T-cell (primary cell): Measurements from ENCODE around the gene NRBF2. TPM values are rescaled to one million over a fixed set of nuclear protein-coding genes. Genes with fewer than 3 reads are reported as not detected.

ENCODE experiments used
- ATAC-seq, 4 experiments: fragments of 200-7000 bp in 3 of 4; fragments of 150-1000 bp in 1 of 4; cut with Tn5 transposase; replicated peaks in 1 of 4; 1 replicate in 3 of 4; 2 replicates in 1 of 4; pipeline ENCODE4 v1.10.0; 2021; ENCODE audit warnings: moderate library complexity in 3 of 4, mild to moderate bottlenecking in 2 of 4, moderate number of reproducible peaks in 1 of 4
- CTCF ChIA-PET, 2 donors: fragments of 300-600 bp; sonication (Branson Sonifier 250); formaldehyde crosslinking; loops; one replicate each; lab custom pipeline; 2022; ENCODE audit warnings: antibody characterized with exemption in 2 of 2; lab: Charles Lee
- POLR2A ChIA-PET, 2 donors: fragments of 300-600 bp; sonication (Branson Sonifier 250); formaldehyde crosslinking; loops; one replicate each; lab custom pipeline; 2022; ENCODE audit warnings: antibody characterized with exemption in 2 of 2; lab: Charles Lee
- DNase-seq, 35 experiments: peaks; one replicate each; pipeline versions ENCODE4 v3.0.0 to v3.0.0-alpha.2; 2013 to 2023
- H3K27ac ChIP-seq: one replicate; pipeline ENCODE4 v1.5.1; 2013; ENCODE audit warnings: low read length
- H3K27me3 ChIP-seq, 2 experiments: replicated peaks in 1 of 2; 1 replicate in 1 of 2; 2 replicates in 1 of 2; pipeline versions ENCODE4 v1.6.1 to v1.7.0; 2013; ENCODE audit warnings: low read length in 1 of 2, mixed read lengths in 1 of 2; ENCODE audit not compliant: control insufficient read depth in 2 of 2, insufficient read depth in 2 of 2; ENCODE audit errors: extremely low read depth in 1 of 2
- H3K36me3 ChIP-seq, 2 donors: 1 replicate in 1 of 2; 2 replicates in 1 of 2; pipeline versions ENCODE4 v1.6.1 to v1.7.0; 2013; ENCODE audit warnings: low read length in 1 of 2; ENCODE audit not compliant: control insufficient read depth in 2 of 2, insufficient read depth in 1 of 2; ENCODE audit errors: extremely low read depth in 1 of 2
- H3K4me1 ChIP-seq, 2 experiments: 1 replicate in 1 of 2; 2 replicates in 1 of 2; pipeline versions ENCODE4 v1.6.1 to v1.7.0; 2013; ENCODE audit warnings: low read length in 2 of 2, mixed read lengths in 1 of 2; ENCODE audit not compliant: insufficient read depth in 2 of 2, control insufficient read depth in 1 of 2; ENCODE audit errors: extremely low read depth in 1 of 2
- H3K4me3 ChIP-seq, 2 donors: 1 replicate in 1 of 2; 2 replicates in 1 of 2; pipeline versions ENCODE4 v1.5.1 to v1.7.0; 2013; ENCODE audit warnings: mild to moderate bottlenecking in 2 of 2, low read length in 1 of 2, moderate library complexity in 1 of 2; ENCODE audit not compliant: control insufficient read depth in 1 of 2; ENCODE audit errors: extremely low read depth in 1 of 2
- H3K9me3 ChIP-seq: 2 replicates; pipeline ENCODE4 v1.7.0; 2013
- H3K27ac Mint-ChIP-seq, 2 donors: one replicate each; pipeline ENCODE4 v1.8.0; 2020 to 2021; ENCODE audit warnings: mild to moderate bottlenecking in 2 of 2, mixed read lengths in 2 of 2
- H3K27me3 Mint-ChIP-seq, 2 donors: one replicate each; pipeline ENCODE4 v1.8.0; 2021 to 2022; ENCODE audit warnings: mixed read lengths in 2 of 2
- H3K36me3 Mint-ChIP-seq: one replicate; pipeline ENCODE4 v1.8.0; 2021; ENCODE audit warnings: mixed read lengths
- H3K4me1 Mint-ChIP-seq, 3 donors: one replicate each; pipeline ENCODE4 v1.8.0; 2020 to 2022; ENCODE audit warnings: mixed read lengths in 3 of 3, mild to moderate bottlenecking in 1 of 3
- H3K4me3 Mint-ChIP-seq, 3 donors: one replicate each; pipeline ENCODE4 v1.8.0; 2020 to 2022; ENCODE audit warnings: mild to moderate bottlenecking in 3 of 3, mixed read lengths in 3 of 3, moderate library complexity in 3 of 3
- H3K9me3 Mint-ChIP-seq, 3 donors: one replicate each; pipeline ENCODE4 v1.8.0; 2020 to 2022; ENCODE audit warnings: mixed read lengths in 3 of 3
- WGBS: methylation state at CpG from one replicate; pipeline ENCODE4 v1.1.5; 2013; ENCODE audit warnings: missing lambda C conversion rate; ENCODE audit not compliant: insufficient coverage; 5-methylcytosine and 5-hydroxymethylcytosine counted together
- total RNA-seq, 35 experiments: library from RNA in 6 of 35; stranded (reverse) in 6 of 35; fragments of 120-200 nt in 1 of 35; gene quantifications; one replicate each; pipeline versions ENCODE4 v1.2.1 to v1.2.4 and lab custom pipeline; 2013 to 2026

Gene NRBF2
- total RNA-seq, 5 donors from 2014 or later (not counting 1 experiment from before 2014, with no cell fraction given) = 14.8 to 18.5 (median 17.2) TPM

DNA sequence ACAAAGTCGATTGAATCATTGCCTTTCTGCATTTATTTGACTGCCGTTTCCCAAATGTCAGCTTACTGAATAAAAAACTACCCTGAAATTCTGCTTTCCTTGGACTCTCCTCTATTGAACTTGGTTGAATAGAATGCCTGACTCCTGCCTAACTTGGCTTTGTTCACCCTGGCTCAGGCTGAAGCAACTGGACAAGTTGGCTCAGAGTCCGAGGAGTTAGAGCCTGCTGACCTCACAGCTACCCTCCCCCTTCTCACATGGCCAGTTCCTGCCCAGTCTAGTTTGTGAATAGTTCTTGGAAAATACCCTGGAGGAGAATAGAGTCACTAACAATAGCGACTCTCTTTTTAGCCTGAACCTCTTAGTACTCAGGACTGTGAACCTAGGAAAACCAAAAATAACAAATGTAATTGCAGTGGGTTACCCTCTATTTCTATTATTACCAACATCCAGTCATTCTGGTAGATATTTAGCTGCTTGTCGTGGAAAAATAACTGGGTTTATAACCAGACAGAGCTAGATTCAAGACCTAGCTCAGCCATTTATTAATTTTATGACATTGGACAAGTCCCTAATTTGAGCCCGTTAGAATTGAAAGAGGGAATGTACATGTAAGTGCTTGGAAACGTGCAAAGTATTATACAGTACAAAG, 17.3 kb upstream of the NRBF2 start:
- CTCF ChIA-PET = interaction anchor here in 1 of 2 donors (1.2 kb wide), 1 partner anchor 42 kb away, joined by 4 read pairs; no protein-coding TSS in a partner anchor

DNA sequence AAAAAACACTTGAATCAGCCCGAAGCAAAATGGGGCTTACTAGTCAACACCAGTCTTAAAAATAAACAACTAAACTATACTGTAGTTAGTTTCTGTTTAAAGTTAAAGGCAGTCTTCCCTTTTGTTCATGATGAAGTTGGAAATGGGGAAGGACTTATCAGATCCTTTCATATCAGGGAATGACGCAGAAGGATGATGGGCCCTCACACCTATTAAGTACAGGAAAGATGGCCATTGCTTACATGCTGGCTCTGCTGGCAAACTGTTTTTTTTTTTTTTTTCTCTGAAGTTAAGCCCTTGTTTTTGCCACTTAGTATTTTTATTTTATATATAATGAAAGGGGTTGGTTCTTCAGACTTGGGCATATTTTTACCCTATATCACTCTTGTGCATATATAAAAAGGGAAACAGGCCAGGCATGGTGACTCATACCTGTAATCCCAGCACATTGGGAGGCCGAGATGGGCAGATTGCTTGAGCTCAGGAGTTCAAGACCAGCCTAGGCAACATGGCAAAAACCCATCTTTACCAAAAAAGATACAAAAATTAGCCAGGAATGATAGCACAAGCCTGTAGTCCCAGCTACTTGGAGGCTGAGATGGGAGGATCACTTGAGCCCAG, 16.6 kb upstream of the NRBF2 start:
- ATAC-seq = no peak
- no peak overlapping the region for H3K27ac ChIP-seq
- no peaks in the 10 kb centered on the region for H3K9me3 ChIP-seq
- CTCF ChIA-PET = interaction anchor here in 1 of 2 donors (1.2 kb wide), 1 partner anchor 41 kb away, joined by 4 read pairs; no protein-coding TSS in a partner anchor
- Mint-ChIP-seq H3K36me3 (no peaks in the 10 kb centered on the region), H3K27ac (no peak overlapping the region), H3K27me3 (peaks cover 0 to 5% of the 10 kb centered on the region in 2 donors), H3K9me3 (no peaks in the 10 kb centered on the region), H3K4me3 (no peak overlapping the region), H3K4me1 (no peaks in the 10 kb centered on the region)
- POLR2A ChIA-PET = no interaction called here
- WGBS = no CpG with 5 or more reads among the region's 3 CpGs
- no peaks in the 10 kb centered on the region for H3K27me3 ChIP-seq
- H3K36me3 ChIP-seq = no peaks in the 10 kb centered on the region
- no peak for DNase-seq
- no peak overlapping the region for H3K4me3 ChIP-seq
- H3K4me1 ChIP-seq = no peaks in the 10 kb centered on the region

More for the DNA sequence above, 17.3 kb upstream of the NRBF2 start:
- H3K4me1 Mint-ChIP-seq = no peaks in the 10 kb centered on the region
- no peak for DNase-seq
- no peaks in the 10 kb centered on the region for H3K9me3 Mint-ChIP-seq
- Histone ChIP-seq H3K27me3 (no peaks in the 10 kb centered on the region), H3K27ac (no peak overlapping the region), H3K4me3 (no peak overlapping the region), H3K36me3 (no peaks in the 10 kb centered on the region), H3K4me1 (no peaks in the 10 kb centered on the region), H3K9me3 (no peaks in the 10 kb centered on the region)
- no peak overlapping the region for H3K27ac Mint-ChIP-seq
- 79% methylated on average over 2 of the region's 7 CpGs for WGBS
- ATAC-seq = no peak
- no peak overlapping the region for H3K4me3 Mint-ChIP-seq
- peaks cover under 1 to 6% of the 10 kb centered on the region in 2 donors for H3K27me3 Mint-ChIP-seq
- H3K36me3 Mint-ChIP-seq = no peaks in the 10 kb centered on the region
- POLR2A ChIA-PET = no interaction called here

DNA sequence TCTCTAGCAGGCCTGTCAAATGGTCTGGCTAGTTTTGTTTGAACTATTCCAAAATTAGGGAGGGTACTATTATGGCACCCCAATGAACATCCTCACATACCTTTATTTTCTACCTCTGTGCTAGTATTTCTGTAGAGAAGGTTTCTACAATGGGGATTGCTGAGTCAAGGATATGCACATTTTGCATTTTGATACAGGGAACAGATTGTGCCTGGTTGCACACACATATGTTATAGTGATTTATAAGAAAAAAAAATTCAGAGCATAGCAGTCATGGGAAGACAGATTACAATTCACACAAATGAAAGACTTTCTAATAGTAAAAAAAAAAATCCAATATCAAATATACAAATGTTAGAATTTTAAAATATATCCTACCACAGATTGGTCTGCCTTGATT, 14.1 kb upstream of the NRBF2 start:
- Mint-ChIP-seq H3K4me3 (no peak overlapping the region), H3K27ac (no peak overlapping the region), H3K4me1 (no peaks in the 10 kb centered on the region), H3K36me3 (no peaks in the 10 kb centered on the region), H3K9me3 (no peaks in the 10 kb centered on the region), H3K27me3 (peaks cover 0 to 5% of the 10 kb centered on the region in 2 donors)
- H3K27ac ChIP-seq = no peak overlapping the region
- no peaks in the 10 kb centered on the region for H3K4me1 ChIP-seq
- H3K4me3 ChIP-seq = no peak overlapping the region
- no peaks in the 10 kb centered on the region for H3K27me3 ChIP-seq
- no peak for DNase-seq
- H3K9me3 ChIP-seq = no peaks in the 10 kb centered on the region
- POLR2A ChIA-PET = no interaction called here
- H3K36me3 ChIP-seq = no peaks in the 10 kb centered on the region
- CTCF ChIA-PET = no interaction called here
- ATAC-seq = no peak

DNA sequence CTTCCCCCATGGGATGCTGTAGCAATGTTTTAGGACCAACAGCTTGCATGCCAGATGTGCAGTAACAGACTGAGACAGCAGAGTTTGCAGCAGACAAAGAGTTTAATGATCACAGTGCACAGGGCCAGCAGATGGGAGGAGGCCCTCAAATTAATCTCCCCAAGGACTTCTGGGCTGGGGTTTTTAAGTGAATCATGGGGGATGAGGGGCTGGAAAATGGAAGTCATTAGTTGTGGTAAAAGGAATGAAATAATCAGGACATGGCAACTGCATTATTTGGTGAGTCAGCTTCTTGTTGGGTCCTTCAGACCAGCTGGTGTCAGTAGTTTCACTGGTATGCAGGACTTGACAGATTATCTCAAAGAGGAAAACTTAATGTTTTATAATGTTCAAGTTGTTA, 12.6 kb upstream of the NRBF2 start:
- no peaks in the 10 kb centered on the region for H3K27me3 ChIP-seq
- Mint-ChIP-seq H3K4me1 (no peaks in the 10 kb centered on the region), H3K9me3 (no peaks in the 10 kb centered on the region), H3K36me3 (no peaks in the 10 kb centered on the region), H3K27me3 (peaks cover 3 to 7% of the 10 kb centered on the region in 2 donors), H3K4me3 (no peak overlapping the region), H3K27ac (no peak overlapping the region)
- ChIA-PET CTCF (no interaction called here), POLR2A (no interaction called here)
- DNase-seq = no peak
- H3K9me3 ChIP-seq = no peaks in the 10 kb centered on the region
- no peak overlapping the region for H3K27ac ChIP-seq
- H3K4me3 ChIP-seq = no peak overlapping the region
- no peak for ATAC-seq
- H3K4me1 ChIP-seq = no peaks in the 10 kb centered on the region
- no peaks in the 10 kb centered on the region for H3K36me3 ChIP-seq

- ChIA-PET CTCF (interaction anchor here in 1 of 2 donors (0.6 kb wide), 1 partner anchor 511 kb away, joined by 3 read pairs; no protein-coding TSS in a partner anchor), POLR2A (no interaction called here)
- Histone ChIP-seq H3K36me3 (no peaks in the 10 kb centered on the region), H3K4me3 (no peak overlapping the region), H3K4me1 (no peaks in the 10 kb centered on the region), H3K27me3 (peaks cover 0 to 7% of the 10 kb centered on the region in 2 experiments), H3K9me3 (no peaks in the 10 kb centered on the region), H3K27ac (no peak overlapping the region)
- 100% methylated on average over 1 of the region's 2 CpGs for WGBS
- Mint-ChIP-seq H3K36me3 (no peaks in the 10 kb centered on the region), H3K27me3 (peaks cover 3 to 6% of the 10 kb centered on the region in 2 donors), H3K4me1 (no peaks in the 10 kb centered on the region), H3K9me3 (no peaks in the 10 kb centered on the region), H3K27ac (no peak overlapping the region), H3K4me3 (no peak overlapping the region)
- DNase-seq = no peak
- ATAC-seq = no peak
Measured at GRCh38 chr10:63123727-63124362, 9.3 kb upstream of the NRBF2 start.

GRCh38 chr10:63125459-63125858, 7.7 kb upstream of the NRBF2 start:
- Histone ChIP-seq H3K9me3 (no peaks in the 10 kb centered on the region), H3K4me3 (no peak overlapping the region), H3K27me3 (peaks cover 0 to 10% of the 10 kb centered on the region in 2 experiments), H3K27ac (no peak overlapping the region), H3K4me1 (no peaks in the 10 kb centered on the region), H3K36me3 (no peaks in the 10 kb centered on the region)
- no peaks in the 10 kb centered on the region for H3K36me3 Mint-ChIP-seq
- ATAC-seq (no peak), DNase-seq (no peak)
- H3K4me1 Mint-ChIP-seq = no peaks in the 10 kb centered on the region
- POLR2A ChIA-PET = no interaction called here
- no peaks in the 10 kb centered on the region for H3K9me3 Mint-ChIP-seq
- WGBS = 75% methylated on average over 1 of the region's 2 CpGs
- peaks cover 7% of the 10 kb centered on the region in 2 donors for H3K27me3 Mint-ChIP-seq
- no peak overlapping the region for H3K4me3 Mint-ChIP-seq
- H3K27ac Mint-ChIP-seq = no peak overlapping the region
- CTCF ChIA-PET = no interaction called here
